Measurements from ENCODE around the gene ZNF428. TPM values are rescaled to one million over a fixed set of nuclear protein-coding genes. Genes with fewer than 3 reads are reported as not detected.
A peak's percentile ranks its signal among the peaks of the same experiment; 100 is the strongest.
"Not testable (repeated sequence)": the region's sequence is repeated elsewhere in the genome, so short reads cannot be mapped to it uniquely, and the experiment has no call there.

ZNF428 gene
- polyA plus RNA-seq, 1 donor = 56.5 TPM

DNA sequence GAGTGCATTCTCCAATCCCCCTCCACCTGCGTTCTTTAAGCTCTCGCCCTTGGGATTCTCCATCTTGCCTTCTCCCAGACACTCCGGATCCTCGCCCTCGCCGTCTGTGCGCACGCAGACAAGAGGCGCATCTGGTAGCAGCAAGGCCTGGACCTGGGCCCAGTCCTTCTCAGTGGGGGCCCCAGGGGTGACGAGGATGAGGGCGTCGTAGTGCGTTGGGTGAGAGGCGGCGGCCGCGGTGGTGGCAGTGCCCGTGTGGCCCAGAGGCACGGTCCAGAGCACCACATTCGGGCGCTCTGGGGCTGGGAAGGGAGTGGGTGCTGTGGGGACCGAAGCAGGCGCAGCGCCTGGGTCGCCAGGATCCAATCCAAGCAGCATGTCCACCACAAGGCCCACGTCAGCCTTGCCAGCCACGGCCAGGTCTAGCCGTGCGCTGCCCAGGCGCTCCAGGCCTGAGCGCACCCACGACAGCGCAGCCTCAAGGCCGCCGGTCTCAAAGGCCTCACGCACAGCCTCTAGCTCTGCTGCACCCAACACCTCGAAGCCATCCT is 26.6 kb downstream of the ZNF428 start:
- no peak for DNase-seq (ENCODE audit: low read depth)

DNA sequence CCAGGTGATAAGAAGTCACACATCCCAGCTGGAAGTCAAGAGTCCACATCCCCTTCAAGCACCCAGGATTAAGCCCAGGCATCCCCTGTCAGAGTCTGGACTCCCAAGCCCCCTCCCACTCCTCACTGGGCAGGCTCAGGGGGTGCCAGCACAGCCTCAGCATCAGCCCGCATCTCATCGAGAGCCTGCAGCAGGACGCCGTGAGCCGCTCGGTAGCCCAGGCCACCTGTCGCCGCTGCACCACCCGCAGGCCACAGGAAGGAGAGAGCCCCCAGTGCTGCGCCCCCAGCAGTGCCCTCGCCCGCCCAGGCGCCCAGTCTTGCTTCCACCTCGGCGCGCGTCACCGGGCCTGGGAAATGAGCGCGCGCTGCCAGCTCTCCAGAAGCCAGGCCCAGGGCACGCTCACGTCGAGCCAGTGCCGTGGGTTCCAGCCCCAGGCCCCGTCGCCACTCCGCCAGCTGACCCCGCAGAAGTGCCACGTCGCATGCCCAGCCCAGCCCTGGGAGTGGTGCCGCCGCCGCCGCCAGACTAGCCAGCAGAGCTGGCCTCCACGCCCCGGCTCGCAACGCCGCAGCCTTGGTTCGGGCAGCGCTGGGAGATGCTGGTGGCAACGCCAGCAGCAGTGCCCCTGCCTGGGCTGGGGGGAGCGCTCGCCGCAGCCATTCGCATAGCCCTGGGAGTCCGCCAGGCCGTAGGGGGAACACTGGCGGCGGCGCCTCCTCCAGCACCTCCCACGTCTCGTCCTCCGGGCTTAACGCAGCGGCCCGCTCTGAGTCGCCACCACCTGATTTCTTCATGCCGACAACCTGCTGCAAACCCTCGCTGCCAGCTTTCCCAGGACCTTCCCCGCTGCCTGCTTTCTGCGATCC is 27.3 kb downstream of the ZNF428 start:
- DNase-seq (ENCODE audit: low read depth) = no peak

DNA sequence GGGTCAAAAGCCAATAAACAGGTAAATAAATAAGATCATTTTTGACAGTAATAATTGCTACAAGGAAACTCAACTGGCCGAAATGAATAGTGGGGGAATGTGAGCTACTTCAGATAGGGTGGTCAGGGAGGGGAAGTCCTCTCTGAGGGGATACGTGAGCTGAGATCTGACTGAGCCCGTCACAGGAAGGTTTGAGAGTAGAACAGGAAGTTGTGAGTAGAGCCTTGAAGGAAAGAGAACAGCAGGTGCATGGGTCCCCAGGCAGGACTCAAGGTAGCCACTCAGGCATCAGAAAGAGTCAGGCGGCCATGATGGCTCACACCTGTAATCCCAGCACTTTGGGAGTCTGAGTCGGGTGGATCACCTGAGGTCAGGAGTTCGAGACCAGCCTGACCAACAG is 29.8 kb downstream of the ZNF428 start:
- DNase-seq (ENCODE audit: low read depth) = no peak

DNA sequence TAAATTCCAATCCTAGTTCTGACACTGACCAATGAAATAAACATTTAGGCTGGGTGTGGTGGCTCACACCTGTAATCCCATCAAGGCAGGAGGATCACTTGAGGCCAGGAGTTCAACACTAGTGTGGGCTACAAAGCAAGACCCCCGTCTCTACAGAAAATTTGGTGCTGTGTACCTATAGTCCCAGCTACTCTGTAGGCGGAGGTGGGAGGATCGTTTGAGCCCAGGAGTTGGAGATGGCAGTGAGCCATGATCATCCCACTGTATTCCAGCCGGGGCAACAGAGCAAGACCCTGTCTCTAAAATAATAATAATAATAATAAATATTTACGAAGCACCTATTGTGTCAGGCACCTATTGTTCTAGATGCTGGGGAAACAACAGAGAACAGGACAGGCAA is 30.2 kb downstream of the ZNF428 start:
- no peak for DNase-seq (ENCODE audit: low read depth)

DNA sequence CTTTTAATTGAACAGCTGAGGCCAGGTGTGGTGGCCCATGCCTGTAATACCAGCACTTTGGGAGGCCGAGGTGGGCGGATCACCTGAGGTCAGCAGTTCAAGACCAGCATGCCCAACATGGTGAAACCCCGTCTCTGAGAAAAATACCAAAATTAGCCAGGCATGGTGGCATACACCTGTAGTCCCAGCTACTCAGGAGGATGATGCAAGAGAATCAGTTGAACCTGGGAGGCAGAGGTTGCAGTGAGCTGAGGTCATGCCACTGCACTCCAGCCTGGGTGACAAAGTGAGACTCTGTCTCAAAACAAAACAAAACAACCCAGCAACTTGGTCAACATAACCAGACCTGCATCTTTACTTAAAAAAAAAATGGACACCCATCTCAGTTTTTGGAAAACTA is 32.4 kb downstream of the ZNF428 start:
- DNase-seq (ENCODE audit: low read depth) = not testable (repeated sequence)

DNA sequence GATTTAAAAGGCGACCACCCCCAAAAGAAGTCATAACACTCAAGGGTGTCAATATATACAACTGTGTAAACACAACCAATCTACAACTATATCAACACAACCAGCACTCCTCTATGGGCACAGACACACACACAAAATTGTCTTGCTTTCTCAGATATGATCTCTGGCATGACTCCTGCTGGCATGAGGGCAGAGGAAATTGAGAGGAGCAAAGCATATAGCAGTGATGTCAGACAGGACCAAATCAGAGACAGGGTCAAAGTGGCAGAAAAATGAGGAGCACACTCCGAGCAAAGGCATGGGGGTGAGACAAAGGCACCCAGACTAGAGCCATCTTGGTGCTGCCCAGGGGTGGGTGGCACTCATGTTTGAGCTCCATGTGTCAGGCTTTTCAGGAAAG is 33.1 kb downstream of the ZNF428 start:
- no peak for DNase-seq (ENCODE audit: low read depth)

DNA sequence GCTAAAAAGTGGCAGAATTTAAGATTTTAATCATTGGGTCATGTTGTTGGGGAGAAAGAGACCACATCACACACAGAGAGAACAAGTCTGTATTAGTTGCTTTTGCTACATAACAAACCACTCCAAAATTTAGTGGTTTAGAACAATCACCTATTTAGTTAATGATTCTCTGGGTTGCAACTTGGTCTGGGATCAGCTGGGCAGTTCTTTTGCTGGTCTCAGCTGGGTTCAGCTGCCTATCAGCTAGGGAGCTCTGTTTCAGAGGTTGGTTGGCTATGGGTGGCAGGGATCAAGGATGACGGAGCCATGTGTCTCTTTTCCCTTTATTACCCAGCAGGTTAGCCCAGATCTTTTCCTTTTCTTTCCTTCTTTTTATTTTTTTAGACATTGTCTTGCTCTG is 34.9 kb downstream of the ZNF428 start:
- no peak for DNase-seq (ENCODE audit: low read depth)

DNA sequence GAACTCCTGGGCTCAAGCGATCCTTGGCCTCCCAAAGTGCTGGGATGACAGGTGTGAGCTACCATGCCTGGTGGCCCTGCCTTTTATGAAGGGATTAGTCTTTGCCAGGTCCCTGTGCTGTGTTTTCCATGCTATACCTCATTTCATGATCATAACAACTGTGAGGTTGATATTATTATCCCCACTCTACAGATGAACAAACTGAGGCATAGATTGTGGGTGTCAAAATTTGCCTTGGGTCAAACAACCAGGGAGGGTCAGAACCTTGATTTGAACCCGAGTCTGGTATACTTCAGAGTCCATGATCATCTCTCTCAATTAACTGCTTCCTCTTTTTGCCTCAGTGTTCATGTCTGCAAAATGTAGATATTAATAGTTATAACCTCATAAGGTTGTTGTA is 36.9 kb downstream of the ZNF428 start:
- DNase-seq (ENCODE audit: low read depth) = no peak

DNA sequence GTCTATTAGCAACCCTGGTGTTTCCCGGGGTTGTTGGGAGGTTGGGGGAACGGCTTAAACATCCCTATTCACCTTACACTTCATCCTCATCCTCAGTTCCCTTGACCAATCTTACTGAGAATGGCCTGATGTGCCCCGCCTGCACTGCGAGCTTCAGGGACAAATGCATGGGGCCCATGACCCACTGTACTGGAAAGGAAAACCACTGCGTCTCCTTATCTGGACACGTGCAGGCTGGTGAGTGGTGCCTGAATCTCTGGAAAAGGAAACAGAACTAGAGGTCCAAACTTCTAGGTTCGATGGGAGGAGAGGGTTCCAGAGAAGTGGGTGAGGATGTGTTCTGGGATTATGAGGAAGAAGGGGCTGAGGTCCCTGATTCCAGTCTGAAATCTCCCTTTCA is 38.0 kb downstream of the ZNF428 start:
- DNase-seq (ENCODE audit: low read depth) = no peak

DNA sequence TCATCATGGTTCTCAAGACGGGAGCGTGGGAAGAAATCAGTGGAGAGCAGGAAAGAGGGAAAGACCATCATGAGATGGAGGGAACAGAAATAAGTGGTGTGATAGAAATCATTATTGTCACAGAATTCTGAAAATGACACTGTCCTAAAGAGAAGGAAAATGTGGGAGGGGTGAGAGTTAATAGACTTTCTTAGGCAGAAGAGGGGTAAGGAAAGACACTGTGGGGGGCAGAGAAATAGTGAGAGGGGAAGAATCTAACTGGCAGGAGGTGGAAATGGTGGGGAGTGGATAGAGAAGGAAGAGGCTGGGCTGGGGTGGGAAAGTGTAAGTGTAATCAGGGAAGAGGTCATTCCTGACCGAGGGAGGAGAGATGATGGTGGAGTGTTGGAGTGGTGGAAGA is 40.6 kb downstream of the ZNF428 start:
- no peak for DNase-seq (ENCODE audit: low read depth)

DNA sequence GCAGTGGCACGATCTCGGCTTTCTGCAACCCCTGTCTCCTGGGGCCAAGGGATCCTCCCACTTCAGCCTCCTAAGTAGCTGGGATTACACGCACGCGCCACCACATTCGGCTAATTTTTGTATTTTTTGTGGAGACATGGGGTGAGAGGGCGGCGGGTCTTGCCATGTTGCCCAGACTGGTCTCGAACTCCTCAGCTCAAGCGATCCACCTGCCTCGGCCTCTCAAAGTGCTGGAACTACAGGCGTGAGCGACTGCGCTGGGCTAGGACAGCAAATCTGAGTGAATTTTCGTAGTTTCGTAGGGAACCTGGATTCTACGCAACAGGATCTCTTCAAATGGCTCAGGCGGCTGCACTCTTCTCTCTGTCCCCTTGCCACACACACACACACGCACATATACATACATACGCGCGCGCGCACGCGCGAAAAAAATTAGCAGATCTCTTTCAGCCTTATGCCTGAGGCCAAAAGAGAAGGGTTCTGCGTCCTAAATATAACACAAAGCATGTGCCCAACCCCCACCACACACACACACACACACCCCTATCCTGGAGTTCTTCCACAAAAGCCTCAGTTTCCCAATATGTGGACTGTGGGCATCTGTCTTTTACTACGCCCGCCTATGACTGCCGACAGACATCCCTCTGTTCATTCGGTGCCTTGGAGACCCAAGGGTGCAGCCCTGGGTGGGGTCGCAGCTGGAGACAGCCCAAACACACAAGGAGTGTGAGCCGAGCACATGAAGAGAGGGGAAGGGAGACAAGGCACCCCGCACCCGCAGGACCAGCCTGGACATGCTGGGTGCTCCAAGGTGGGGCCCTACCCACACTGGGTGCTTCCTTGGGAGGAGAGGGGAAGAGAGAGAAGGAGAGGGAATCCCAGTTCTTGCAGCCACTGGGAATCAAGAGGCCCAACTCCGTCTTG is 43.2 kb downstream of the ZNF428 start:
- DNase-seq (ENCODE audit: low read depth) = no peak

DNA sequence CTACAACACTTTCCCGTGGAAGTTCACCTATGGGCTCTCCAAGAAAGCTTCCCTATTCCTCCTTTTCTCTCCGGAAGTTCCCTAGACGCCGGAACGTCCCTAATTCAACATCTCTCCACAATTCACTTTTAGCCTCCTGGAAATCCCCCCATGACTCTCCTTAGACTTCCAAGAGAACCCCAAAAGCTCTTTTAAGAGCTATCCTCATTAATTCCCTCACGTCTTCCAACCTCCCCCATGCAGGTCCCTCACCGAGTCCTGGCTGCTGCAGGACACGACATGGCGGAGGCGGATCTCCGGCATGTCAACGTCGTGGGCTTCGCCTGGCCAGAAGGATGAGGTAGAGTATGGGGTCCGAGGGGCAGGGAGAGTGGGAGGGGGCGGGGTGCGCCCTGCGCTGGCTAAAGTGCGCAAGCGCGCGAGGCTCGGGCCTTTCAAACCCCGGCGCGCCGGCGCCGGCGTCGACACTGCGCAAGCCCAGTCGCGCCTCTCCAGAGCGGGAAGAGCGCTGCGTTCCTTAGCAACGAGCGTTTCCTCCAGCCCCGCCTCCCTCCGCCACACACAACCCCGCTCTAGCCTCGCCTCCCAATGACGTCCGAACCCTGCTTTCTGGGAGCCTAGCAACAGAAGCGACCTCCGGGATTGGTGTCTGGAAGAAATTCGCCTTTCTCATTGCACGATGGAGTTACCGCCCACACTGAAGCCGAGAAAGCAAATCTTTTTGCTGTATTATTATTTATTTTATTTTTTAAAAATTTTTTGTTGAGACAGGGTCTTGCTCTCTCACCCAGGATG is 44.1 kb downstream of the ZNF428 start, which contains the start of the genes PINLYP and XRCC1:
Gene PINLYP (plus strand): TSS at position 646 of the 795 bp plus-strand sequence. CDS start 1,391 bp downstream, outside the sequence.
Gene XRCC1 (minus strand): TSS at position 372 of the 795 bp plus-strand sequence. CDS start 69 bp downstream, at position 303.
- DNase-seq (ENCODE audit: low read depth) = peak; percentile 98

DNA sequence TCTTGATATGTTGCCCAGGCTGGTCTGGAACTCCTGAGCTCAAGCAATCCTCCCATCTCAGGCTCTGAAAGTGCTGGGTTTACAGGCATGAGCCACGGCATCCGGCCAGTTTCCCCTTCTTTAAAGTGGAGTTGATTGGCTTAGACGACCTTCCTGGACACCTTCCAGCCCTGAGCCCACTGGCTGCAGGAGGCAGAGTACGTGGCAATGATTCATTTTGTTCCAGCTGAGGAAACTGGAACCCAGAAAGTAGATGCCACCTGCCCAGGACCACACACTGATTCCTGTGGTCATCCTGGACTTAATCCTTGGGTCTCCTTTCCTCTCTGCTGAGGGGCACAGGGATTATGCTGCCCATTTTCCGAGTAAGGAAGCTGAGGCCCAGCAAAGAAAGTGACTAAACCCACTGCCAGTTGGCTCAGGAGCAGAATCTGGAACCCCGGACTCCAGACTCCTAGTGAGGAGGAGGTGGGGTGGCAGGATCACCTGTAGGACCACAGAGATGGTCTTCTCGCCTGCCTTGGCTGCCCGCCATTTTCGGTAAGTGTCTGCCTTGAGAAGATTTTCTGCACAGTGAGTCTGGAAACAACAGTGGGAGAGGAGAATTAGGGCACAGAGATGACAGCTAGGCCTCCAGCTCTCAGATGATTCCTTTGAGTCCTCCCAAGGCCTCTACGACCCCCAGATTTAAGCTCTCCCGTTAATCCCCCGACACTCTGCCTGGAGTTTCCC is 44.8 kb downstream of the ZNF428 start:
- no peak for DNase-seq (ENCODE audit: low read depth)

DNA sequence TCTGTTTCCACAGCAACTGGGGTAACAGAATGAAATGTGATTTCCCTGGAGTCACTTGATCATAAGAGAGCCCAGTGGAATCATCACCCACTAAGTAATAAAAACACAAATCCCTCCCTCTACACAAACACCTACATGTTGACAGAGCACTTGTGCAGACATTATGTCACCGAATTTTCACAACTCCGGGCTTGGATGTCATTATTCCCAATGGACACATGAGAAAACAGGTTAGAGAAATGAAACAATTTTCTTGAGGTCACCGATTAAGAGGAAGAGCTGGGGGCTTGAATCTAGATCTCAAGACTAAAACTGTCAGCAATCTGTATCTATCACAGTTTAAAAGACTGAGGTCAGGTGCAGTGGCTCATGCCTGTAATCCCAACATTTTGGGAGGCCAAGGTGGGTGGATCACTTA is 47.2 kb downstream of the ZNF428 start:
- DNase-seq (ENCODE audit: low read depth) = no peak

DNA sequence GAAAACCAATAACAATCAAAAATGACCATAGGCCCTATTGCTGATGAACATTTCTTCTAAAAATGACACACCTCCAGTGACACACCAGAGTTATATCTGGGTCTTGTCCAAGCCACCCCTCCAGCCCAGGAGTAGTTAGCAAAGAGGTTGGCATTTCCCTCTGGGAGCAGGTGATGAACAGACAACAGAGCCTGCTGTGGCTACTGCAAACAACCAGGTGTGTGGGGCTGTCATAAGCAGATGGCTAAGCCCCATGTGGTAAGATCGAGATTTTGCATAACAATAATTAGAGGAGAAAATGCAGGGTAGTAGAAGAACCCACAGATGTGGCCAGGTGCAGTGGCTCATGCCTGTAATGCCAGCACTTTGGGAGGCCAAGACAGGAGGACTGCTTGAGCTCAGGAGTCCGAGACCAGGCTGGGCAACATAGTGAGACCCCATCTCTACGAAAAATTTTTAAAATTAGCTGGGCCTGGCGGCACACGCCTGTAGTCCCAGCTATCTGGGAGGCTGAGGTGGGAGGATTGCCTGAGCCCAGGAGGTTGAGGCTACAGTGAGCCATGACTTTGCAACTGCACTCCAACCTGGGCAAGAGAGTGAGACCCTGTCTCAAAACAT is 49.1 kb downstream of the ZNF428 start:
- no peak for DNase-seq (ENCODE audit: low read depth)

DNA sequence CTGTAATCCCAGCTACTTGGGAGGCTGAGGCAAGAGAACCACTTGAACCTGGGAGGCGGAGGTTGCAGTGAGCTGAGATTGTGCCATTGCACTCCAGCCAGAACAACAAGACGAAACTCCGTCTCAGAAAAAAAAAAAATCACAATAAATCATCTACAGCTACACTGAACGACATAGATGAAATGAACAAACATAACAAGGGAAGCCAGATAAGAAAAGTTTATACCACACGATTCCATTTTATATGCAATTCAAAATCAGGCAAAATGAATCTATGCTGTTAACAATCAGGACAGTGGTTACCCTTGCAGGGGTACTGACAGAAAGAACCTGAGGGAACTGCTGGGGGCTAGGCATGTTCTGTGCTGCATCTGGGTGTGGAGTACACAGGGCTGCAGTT is 49.8 kb downstream of the ZNF428 start:
- no peak for DNase-seq (ENCODE audit: low read depth)

DNA sequence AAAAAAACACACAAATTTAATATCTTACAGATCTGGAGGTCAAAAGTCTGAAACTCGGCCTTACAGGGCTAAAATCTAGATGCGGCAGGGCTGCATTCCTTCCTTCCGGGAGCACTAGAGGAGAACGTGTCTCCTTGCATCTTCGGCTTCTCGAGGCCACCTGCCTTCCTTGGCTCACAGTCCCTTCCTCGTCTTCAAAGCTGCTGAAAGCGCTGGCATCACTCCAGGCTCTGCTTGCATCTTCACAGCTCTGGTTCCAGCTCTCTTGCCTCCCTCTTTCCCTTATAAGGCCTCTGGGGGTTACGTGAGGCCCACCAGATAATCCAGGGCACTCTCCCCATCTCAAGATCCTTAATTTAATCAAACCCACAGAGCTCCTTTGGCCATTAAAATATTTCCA is 54.6 kb downstream of the ZNF428 start:
- no peak for DNase-seq (ENCODE audit: low read depth)

DNA sequence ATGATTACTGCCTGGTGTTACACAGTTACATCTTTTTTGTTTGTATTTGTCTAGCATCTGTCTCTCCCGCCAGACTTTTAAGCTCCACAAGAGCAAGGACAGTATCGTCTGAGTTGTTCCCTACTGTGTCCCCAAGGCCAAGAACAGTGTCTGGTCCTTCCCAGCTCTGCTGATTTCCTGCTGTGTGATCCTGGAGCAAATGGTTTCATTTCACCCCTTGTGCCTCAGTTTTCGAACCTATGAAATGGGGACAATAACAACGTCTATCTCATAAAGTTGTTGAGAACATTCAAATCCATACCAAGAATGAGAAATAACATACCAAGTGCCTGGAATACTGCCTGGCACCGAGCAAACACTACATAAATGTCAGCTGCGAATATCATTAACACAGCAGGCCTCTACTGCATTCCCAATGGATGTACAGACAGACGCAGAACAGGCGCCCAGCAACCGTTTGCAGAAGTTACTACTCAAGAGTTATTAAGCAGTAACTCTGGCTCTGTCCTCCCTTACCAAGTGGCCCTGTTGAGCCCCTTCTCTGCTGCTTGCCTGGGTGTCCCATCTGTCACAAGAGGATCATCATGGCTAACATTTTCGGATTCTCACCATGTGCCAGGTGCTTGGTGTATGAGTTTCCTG is 55.5 kb downstream of the ZNF428 start:
- DNase-seq (ENCODE audit: low read depth) = no peak

DNA sequence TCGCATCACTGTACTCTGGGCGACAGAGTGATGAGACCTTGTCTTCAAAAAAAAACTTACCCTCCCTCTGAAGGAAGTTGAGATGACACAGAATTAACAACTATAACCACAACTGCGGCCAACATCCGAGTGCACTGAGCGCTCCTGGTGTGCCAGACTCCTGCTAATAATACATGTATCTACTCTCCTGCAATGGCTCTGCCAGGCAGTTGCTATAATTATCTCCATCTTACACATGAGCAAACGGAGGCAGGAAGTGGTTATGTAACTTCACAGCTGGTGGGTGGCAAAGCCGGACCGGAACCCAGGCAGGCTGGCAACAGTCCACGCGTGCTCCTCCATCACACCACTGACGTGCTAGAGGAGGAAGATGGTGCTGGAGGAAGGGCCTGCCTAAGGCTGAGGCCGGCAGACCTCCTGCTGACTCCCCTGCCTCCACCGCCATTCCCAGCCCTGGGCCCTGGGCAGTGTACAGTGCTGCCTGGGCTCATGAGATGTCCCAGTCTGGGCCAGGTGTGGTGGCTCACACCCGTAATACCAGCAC is 56.7 kb downstream of the ZNF428 start:
- peak; percentile 28 for DNase-seq (ENCODE audit: low read depth)

All from forelimb muscle (tissue), 1 donor.